Measurements from ENCODE around the gene SLC2A5. TPM values are rescaled to one million over a fixed set of nuclear protein-coding genes. Genes with fewer than 3 reads are reported as not detected.

Gene SLC2A5
- total and polyA plus RNA-seq, 4 donors: 0.16 to 2.8 (median 1.5) TPM

- WGBS, 2 donors: 40 to 42% methylated on average over 18 of the region's 18 CpGs
- Histone ChIP-seq H3K27ac (ENCODE audit: low read depth in 1 of 2, low read length in 1 of 2) (no peak overlapping the region), H3K9ac (ENCODE audit: insufficient read depth in 1 of 2, low read length in 2 of 2) (no peak overlapping the region)
These were observed 41.4 kb upstream of the SLC2A5 start for GRCh38 chr1:9110669-9111356.

GRCh38 chr1:9108056-9108665, 38.7 kb upstream of the SLC2A5 start:
- Histone ChIP-seq H3K36me3 (ENCODE audit: control insufficient read depth in 4 of 4, insufficient read depth in 4 of 4, low read length in 4 of 4) (peaks cover 5 to 45% (median 31%) of the 10 kb centered on the region in 4 donors), H3K27me3 (ENCODE audit: control insufficient read depth in 3 of 3, insufficient read depth in 3 of 3, low read length in 2 of 3) (no peaks in the 10 kb centered on the region), H3K4me1 (ENCODE audit: control insufficient read depth in 5 of 5, insufficient read depth in 5 of 5, low read length in 5 of 5) (peaks cover 0 to 14% (median 3%) of the 10 kb centered on the region in 5 donors), H3K4me3 (no peak overlapping the region), H3K27ac (ENCODE audit: low read depth in 1 of 2, low read length in 1 of 2) (no peak overlapping the region), H3K9me3 (ENCODE audit: control insufficient read depth in 4 of 4, insufficient read depth in 3 of 4, low read length in 3 of 4) (peaks cover 0 to 1% (median 0%) of the 10 kb centered on the region in 4 donors), H3K9ac (ENCODE audit: insufficient read depth in 1 of 2, low read length in 2 of 2) (no peak overlapping the region)
- no peak for TF ChIP-seq CTCF (IDR thresholded peaks at IDR 0.05; ENCODE audit: control extremely low read depth, extremely low read depth)
- 93 to 95% methylated on average over 12 of the region's 12 CpGs for WGBS, 2 donors
- DNase-seq (no peak), ATAC-seq (ENCODE audit: insufficient read depth, low FRiP score) (no peak)

More at GRCh38 chr1:9110669-9111356, 41.4 kb upstream of the SLC2A5 start:
- no peaks in the 10 kb centered on the region for H3K27me3 ChIP-seq (ENCODE audit: control insufficient read depth in 3 of 3, insufficient read depth in 3 of 3, low read length in 2 of 3)
- peaks cover 0 to 17% (median 3%) of the 10 kb centered on the region in 5 donors for H3K4me1 ChIP-seq (ENCODE audit: control insufficient read depth in 5 of 5, insufficient read depth in 5 of 5, low read length in 5 of 5)
- no peak overlapping the region for H3K4me3 ChIP-seq
- peak; percentile 84 for TF ChIP-seq CTCF (IDR thresholded peaks at IDR 0.05; ENCODE audit: control extremely low read depth, extremely low read depth)
- peaks cover 0 to 1% (median 0%) of the 10 kb centered on the region in 4 donors for H3K9me3 ChIP-seq (ENCODE audit: control insufficient read depth in 4 of 4, insufficient read depth in 3 of 4, low read length in 3 of 4)
- ATAC-seq (ENCODE audit: insufficient read depth, low FRiP score) (peak; percentile 91), DNase-seq (peak; percentile 90 to 93 (median 92))
- H3K36me3 ChIP-seq (ENCODE audit: control insufficient read depth in 4 of 4, insufficient read depth in 4 of 4, low read length in 4 of 4): peaks cover 0 to 38% (median 22%) of the 10 kb centered on the region in 4 donors

DNA sequence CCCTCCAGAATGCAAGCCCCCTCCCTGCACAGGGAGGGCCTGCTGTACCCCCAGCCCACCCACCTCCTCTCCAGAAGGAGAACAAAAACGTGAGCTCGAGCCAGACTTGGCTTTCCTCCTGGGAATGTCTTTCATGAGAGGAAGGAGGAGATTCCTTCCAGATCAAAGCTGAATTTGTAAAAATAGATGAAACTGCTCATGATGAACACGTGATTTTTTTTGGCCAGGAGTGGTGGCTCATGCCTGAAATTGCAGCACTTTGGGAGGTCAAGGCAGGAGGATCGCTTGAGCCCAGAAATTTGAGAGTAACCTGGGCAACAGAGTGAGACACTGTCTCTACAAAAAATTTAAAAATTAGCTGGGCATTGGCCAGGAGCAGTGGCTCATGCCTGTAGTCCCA, 37.7 kb upstream of the SLC2A5 start:
- ATAC-seq (ENCODE audit: insufficient read depth, low FRiP score) (no peak), DNase-seq (peak in 2 of 3 donors; percentile 55 to 77)
- no peaks in the 10 kb centered on the region for H3K9me3 ChIP-seq (ENCODE audit: control insufficient read depth in 4 of 4, insufficient read depth in 3 of 4, low read length in 3 of 4)
- TF ChIP-seq CTCF (IDR thresholded peaks at IDR 0.05; ENCODE audit: control extremely low read depth, extremely low read depth): no peak
- H3K27me3 ChIP-seq (ENCODE audit: control insufficient read depth in 3 of 3, insufficient read depth in 3 of 3, low read length in 2 of 3): no peaks in the 10 kb centered on the region
- H3K27ac ChIP-seq (ENCODE audit: low read depth in 1 of 2, low read length in 1 of 2): no peak overlapping the region
- H3K4me3 ChIP-seq: no peak overlapping the region
- H3K9ac ChIP-seq (ENCODE audit: insufficient read depth in 1 of 2, low read length in 2 of 2): no peak overlapping the region
- 59 to 67% methylated on average over 4 of the region's 4 CpGs for WGBS, 2 donors
- peaks cover 0 to 14% (median 3%) of the 10 kb centered on the region in 5 donors for H3K4me1 ChIP-seq (ENCODE audit: control insufficient read depth in 5 of 5, insufficient read depth in 5 of 5, low read length in 5 of 5)
- H3K36me3 ChIP-seq (ENCODE audit: control insufficient read depth in 4 of 4, insufficient read depth in 4 of 4, low read length in 4 of 4): peaks cover 5 to 46% (median 29%) of the 10 kb centered on the region in 4 donors

Data from lung (tissue), 12 donors.